Measurements from ENCODE around the gene ESYT3. TPM values are rescaled to one million over a fixed set of nuclear protein-coding genes. Genes with fewer than 3 reads are reported as not detected.
"Not testable (repeated sequence)": the region's sequence is repeated elsewhere in the genome, so short reads cannot be mapped to it uniquely, and the experiment has no call there.

Gene ESYT3
- total RNA-seq, 1 donor from 2014 or later, result 12.6 TPM

DNA sequence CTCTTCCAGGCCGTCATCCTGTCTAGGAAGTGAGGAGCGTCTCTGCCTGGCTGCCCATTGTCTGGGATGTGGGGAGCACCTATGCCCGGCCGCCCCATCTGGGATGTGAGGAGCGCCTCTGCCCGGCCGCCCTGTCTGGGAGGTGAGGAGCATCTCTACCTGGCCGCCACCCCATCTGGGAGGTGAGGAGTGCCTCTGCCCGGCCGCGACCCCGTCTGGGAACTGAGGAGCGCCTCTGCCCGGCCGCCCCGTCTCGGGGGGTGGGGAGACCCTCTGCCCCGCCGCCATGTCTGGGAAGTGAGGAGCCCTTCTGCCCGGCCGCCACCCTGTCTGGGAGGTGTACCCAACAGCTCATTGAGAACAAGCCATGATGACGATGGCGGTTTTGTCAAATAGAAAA is 87.0 kb downstream of the ESYT3 start:
- intact Hi-C loops (cut with DNase I); ATAC-seq; DNase-seq (ENCODE audit: low spot score): not testable (repeated sequence)

Other genes with a start within 250 kb of the ESYT3 start
- gene ARMC8, start 247.3 kb upstream of the ESYT3 start, total RNA-seq, result 48.9 TPM
- gene NME9, start 104.8 kb upstream of the ESYT3 start, total RNA-seq, result 1.3 TPM
- gene MRAS, start 86.0 kb upstream of the ESYT3 start, total RNA-seq, result 314 TPM
- 41.0 TPM for gene CEP70, start 159.6 kb downstream of the ESYT3 start, total RNA-seq
- gene FAIM, start 174.2 kb downstream of the ESYT3 start, total RNA-seq, result 10.4 TPM